Dedifferentiated amniotic fluid mesenchymal stem cell (primary cell): ENCODE measurements around the gene SRRT.

Experiments
- DNase-seq: peaks from one replicate; pipeline ENCODE4 v3.0.0-alpha.2; 2016; ENCODE audit errors: extremely low spot score

SRRT gene

DNA sequence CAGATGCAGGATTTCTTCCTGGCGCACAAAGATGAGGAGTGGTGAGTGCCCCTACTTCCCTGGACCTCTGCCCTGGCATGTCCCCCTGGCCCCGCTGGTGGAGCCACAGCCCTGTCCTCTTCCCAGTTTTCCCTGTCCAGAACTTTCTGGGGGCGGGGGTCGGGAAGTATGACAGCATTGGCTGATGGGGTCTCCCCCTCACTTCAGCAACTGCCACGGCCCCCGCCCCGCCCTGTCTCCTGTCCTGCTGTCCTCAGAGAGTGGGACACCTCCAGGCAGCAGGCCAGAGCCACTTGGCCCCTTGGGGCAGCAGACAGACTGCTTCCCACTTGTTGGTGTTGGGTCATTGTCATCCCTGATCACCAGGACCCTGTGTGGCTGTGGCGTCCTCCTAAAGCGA is 7.3 kb downstream of the SRRT start:
- no peak for DNase-seq

DNA sequence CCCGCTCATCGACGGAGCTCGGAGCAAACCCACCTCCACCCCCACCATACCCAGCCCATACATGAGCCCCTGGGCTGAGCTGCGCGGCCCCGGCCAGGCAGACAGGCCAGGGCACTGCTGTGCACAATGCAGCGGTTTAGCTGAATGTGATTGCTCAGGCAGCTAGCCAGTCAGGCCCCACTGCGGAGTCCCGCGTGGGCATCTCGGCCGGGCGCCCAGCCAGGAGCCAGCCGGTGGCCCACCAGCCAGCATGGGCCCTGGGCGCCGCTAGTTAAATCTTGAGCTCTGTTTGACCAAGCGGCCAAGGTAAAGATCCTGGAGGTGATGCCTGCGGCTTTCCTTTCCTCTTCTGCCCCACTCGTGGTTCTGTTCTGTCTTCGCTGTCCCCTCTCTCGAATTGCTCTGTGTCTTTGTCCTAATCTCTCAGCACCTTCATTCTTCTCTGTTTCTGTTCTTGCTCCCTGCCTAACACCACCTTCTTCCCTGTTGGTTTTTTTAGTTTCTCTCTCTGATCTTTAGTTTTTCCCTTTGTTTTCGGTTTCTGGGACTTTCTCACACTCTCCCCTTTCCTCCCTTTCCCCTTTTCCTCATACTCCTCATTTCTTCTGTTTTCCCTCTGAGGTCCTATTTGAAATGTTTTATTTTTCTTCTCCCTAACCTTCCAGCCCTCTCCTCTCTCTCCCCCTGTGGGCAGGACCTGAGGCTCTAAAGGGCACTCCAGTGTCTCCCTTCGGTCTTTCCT is 8.1 kb downstream of the SRRT start:
- DNase-seq, result no peak

DNA sequence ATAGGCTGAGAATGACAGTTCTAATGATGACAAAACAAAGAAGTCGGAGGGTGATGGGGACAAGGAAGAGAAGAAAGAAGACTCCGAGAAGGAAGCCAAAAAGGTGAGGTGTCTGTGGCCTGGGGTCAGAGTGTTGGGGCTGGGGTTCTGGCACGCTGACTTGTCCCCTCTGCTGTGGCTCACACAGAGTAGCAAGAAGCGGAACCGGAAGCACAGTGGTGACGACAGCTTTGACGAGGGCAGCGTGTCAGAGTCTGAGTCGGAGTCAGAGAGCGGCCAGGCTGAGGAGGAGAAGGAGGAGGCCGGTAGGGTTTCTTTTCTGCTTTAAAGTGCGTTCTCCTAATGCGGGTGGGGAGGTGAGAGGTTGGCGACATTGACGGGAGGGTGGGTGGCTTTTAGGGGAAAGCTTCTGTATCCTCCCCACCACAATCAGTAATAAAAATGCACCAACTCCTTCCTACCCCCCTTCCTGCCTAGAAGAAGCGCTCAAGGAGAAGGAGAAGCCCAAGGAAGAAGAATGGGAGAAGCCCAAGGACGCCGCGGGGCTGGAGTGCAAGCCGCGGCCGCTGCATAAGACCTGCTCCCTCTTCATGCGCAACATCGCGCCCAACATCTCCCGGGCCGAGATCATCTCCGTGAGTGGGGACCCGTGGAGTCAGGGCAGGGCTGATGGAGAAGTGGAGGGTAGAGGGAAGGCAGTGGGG is 10.0 kb downstream of the SRRT start:
- no peak for DNase-seq

DNA sequence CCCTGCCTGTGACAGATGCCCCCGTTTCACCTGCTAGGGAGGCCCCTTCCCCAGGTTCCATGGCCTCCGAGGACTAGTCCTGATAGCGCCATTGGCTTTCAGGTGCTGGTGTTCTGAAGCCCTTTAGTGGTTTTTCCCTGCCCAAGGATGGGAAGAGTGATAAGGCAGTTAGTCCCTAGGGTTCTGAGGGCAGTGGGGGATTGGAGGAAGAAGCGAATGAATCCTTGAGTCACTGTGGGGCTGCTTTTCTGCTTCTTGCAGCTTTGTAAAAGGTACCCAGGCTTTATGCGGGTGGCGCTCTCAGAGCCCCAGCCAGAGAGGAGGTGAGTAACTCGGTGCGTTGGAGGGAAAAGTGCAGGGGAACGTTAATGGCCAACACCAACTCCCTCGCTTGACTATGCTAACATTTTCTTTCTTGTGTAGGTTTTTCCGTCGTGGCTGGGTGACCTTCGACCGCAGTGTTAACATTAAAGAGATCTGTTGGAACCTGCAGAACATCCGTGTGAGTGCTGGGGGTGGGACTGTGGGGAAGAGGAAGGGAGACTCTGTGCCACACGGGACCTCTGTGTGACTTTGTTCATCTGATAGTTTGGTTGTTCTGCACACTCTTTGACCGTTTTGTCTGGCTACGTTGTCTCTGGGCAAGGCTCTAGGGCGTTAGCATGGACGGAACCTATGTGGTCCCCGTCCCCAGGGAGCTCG is 10.7 kb downstream of the SRRT start:
- DNase-seq, result no peak

DNA sequence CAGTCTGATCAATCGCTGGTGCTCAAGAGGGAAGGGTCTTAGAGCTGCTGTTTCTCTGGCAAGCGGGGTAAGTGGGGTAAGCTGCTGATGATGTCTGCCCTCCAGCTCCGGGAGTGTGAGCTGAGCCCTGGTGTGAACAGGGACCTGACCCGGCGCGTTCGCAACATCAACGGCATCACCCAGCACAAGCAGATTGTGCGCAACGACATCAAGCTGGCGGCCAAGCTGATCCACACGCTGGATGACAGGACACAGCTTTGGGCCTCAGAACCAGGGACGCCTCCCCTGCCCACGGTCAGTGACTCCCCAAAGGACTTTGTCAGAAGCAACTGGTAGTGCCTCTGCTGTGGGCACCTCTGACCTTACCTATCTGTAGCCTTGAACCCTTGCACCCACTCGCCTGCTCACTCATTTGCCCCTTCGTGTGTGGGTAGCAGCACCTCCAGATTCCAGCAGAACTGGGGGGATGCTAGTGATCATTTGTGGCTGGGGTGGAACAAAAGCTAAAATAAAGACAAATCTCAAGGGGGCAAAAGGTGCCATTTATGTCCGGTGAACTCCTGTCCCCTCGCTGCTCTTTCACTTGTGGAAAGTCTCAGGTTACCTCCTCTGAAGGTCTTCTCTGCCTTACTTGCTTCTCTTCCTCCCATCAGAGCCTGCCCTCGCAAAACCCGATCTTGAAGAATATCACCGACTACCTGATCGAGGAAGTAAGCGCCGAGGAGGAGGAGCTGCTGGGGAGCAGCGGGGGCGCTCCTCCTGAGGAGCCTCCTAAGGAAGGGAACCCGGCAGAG is 11.4 kb downstream of the SRRT start:
- DNase-seq, result no peak

DNA sequence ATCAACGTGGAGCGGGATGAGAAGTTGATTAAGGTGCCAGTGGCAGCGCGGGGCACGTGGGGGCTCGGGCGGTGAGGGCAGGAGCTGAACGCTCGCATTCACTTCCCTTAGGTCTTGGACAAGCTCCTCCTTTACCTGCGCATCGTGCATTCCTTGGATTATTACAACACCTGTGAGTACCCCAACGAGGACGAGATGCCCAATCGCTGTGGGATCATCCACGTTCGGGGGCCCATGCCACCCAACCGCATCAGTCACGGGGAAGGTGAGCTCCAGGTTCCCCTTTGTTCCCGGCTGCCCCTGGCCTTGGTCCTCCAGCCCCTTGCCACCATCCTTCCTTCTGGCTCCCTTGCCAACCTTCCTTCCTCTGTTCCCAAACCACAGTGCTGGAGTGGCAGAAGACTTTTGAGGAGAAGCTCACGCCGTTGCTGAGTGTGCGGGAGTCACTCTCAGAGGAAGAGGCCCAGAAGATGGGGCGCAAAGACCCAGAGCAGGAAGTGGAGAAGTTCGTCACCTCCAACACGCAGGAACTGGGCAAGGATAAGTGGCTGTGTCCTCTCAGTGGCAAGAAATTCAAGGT is 12.1 kb downstream of the SRRT start:
- DNase-seq, result no peak

DNA sequence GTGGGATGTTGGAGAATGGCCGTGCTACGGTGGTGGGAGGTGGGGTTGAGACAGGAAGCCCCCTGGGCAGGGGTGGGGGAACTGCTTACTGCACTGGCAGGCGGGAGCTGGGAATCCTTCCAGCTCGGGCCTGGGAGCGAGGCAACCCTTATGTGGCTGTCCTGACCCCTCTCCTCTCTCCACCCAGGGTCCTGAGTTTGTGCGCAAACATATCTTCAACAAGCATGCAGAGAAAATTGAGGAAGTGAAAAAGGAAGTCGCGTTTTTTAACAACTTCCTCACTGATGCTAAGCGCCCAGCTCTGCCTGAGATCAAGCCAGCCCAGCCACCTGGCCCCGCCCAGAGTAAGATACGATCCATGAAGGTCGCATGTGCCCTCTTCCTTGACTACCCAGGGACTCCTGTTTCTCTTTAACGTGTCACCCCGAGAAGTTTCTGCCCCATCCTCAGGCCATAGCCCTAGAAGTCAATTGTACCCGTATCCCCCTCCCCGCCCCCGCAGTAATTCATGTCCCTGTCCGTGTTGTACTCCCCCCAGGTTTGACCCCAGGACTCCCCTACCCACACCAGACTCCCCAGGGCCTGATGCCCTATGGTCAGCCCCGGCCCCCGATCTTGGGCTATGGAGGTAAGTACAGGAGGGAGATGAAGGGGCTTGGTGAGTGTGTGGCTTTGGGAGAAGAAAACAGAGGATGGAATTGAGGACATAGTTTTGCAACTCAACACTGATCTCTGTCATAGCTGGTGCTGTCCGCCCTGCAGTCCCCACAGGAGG is 12.8 kb downstream of the SRRT start:
- DNase-seq, result no peak

DNA sequence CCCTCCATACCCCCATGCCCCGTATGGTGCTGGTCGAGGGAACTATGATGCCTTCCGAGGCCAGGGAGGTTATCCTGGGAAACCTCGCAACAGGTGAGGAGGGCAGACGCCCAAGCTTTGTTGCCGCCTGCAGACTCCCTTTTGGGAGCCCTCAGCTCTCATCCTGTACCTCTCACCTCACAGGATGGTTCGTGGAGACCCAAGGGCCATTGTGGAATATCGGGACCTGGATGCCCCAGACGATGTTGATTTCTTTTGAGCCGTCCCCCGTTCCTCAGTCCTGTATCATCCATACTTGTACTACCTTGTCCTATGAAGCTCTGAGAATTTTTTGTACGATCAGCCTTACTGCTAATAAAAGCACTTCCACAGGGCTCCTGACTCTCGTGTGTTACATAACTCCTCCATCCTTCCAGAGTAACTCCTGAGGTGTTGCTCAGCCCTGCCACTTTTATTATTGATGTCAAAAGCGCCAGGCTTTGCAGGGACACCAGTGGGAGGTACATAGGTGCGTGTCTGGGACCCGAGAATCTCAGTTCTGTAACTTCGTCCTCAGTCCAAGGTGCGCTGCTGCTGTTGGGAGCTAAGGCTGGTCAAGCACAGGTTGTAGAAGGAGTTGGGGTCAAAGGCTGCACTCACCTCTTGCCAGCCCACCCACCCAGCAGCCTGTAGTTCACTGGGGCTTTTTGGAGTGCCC is 13.5 kb downstream of the SRRT start:
- no peak for DNase-seq

DNA sequence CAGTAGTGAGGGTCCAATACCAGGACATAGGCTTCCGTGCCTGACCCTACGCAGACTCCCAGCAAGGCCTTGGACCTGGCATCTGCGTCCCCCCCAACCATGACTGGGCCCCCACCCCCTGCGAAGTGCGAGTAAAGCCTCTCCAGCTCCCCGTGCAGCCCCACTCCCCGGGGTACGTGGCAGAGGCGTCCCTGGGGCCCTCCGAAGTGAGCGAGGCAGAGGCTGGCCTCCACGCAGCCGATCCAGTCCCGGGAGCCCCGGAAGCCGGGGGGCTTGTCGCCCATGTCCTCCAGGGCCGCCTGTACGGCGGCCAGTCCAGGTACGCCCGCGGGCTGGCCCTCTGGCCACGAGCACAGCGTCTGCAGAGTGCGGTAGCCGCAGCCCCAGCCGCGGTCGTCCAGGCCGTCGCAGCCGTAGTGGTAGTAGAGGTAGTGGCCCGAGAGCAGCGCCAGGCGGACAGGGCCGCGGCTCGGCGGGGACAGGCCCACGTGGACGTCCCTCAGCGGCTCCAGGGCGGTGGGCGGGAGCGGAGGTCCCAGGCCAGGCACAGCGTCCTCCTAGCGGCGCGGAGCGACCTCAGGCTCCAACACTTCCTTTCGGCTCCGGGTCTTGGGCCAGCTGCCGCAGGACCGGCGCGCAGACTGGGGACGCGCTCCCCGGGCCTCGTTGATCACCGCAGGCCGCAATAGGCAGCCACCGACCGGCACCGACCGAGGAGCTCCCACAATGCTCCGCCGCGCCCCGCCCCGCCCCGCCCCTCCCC is 14.3 kb downstream of the SRRT start, which contains the start of gene UFSP1:
Gene UFSP1, minus strand, starts transcription at position 728 of the 763 bp plus-strand sequence. Its CDS starts 444 bp downstream, at position 284.
- DNase-seq, result no peak

DNA sequence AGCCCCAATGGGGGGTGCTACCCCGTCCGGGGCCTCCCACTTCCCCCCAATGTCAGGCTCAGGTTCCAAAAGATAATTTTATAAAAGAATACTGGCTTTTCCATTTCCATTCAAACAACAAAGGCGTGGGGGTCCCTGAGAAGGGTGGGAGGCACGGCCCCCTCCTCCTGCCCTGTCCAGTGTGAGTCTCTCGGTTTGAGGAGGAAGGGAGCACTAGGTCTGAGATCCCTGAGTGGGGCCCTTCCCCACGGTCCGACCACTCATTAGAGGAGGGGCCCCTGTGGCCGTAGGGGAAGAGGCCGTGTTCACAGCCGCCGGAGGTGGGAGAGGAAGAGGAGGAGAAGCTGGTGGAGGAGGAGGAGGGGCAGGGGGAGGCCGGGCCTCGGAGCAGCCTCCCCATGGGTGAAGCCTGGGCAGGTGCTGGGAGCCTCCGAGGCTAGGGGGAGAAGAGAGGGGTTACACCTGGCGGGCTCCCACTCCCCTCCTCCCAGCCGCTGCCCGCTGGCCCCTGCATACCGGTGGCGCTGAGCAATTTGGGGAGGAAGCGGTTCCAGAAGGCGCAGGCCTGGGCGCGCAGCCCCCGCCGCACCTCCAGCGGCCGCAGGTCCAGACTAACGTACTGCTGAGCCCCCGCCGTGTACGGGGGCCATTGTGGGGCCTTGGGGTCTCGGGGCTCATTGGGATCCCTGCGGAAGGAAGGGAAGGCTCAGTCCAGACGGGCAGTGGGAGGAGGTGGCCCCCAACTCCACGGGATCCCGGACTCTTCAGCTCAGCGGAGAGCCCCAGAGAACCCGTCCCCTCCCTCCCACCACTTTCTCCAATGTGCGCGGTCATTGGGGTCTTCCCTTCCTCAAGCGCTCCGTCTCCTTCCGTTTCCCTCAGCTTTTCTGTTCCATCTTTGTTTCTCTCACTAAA is 16.0 kb downstream of the SRRT start:
- DNase-seq, result no peak

DNA sequence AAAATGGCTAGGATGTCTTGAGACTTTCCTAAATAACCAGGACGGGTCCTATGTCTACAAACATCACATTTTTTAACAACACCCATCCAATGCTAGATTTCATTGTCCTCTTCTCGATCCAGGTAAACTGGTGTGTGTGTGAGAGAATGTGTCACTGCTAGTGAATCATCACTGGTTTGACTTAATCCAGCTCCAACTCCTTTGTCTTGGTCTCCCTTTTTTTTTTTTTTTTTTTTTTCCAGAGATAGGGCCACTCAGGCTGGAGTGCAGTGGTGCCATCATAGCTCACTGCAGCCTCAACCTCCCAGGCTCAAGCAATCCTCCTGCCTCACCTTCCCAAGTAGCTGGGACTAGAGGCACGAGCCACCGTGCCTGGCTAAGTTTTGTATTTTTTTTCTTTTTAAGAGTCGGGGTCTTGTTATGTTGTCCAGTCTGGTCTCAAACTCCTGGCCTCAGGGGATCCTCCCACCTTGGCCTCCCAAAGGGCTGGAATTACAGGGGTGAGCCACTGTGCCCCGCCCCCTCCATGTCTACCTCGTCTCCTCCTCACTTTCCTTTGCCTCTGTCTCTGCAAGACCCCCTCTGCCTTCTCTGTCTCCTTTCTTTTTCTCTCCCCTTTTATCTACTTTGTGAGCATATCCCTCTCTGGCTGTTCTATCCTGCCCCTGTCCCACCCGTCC is 16.8 kb downstream of the SRRT start:
- DNase-seq, result no peak

DNA sequence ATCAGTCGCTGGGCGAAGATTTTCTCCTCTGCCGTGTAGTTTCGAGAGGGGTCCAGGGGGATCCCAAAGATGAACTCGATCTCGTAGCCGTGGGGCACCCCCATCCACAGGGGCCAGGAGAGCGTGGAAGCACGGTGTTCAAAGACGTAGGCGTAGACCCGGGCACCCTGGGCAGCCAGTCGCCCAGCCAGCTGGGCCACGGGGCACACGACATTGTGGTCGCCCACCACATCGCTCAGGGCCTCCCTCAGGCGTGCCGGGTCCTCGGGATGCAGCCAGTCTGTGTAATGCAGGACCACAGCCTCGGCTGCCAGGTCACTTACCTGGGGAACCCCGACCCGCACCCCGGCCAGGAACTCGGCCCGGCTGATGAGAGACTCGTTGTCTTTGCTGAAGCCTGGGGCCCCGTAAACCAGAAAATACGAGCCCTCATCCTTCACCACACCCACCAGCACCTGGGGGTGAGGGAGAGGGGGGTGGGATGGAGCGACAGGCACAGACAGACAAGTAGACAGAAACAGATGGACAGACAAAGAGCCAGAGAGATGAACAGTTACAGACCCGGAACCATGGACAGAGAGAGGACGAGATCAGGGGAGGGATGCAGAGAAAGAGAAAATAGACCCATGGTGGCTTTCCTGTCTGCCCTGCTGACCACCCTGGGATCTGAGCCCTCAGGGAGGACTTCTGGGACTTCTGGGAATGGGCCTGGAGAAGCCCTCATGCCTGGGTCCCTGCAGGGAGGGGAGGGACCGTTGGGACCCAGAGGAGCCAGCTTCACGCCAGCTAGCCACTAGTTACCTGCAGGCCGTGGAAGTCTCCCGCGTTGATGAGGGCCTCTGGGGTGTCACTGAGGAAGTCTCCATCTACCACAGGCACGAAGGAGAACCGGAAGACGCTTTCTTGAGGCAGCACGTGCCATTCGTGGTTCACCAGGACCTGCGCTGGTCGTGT is 17.7 kb downstream of the SRRT start:
- no peak for DNase-seq

DNA sequence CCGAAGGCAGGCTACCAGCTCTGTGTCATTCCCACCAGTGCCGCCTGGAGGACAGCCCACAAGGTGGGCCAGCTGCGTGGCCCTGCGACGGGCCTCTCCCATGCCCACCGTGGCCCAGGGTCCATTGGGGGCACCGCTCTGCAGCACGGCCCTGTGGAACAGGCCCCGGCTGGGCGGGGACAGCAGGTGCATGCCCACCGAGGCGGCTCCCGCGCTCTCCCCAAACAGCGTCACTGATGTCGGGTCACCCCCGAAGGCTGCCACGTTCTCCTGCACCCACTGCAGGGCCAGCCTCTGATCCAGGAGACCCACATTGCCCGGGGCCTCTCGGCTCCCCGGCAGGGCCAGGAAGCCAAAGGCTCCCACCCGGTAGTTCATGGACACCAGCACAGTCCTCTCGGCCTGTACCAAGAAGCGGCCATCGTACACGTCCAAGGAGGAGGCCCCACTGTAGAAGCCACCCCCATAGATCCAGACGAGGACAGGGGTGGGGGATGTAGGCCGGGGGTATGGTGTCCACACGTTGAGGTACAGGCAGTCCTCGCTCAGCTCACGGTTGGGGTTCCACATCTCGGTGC is 18.5 kb downstream of the SRRT start:
- no peak for DNase-seq

DNA sequence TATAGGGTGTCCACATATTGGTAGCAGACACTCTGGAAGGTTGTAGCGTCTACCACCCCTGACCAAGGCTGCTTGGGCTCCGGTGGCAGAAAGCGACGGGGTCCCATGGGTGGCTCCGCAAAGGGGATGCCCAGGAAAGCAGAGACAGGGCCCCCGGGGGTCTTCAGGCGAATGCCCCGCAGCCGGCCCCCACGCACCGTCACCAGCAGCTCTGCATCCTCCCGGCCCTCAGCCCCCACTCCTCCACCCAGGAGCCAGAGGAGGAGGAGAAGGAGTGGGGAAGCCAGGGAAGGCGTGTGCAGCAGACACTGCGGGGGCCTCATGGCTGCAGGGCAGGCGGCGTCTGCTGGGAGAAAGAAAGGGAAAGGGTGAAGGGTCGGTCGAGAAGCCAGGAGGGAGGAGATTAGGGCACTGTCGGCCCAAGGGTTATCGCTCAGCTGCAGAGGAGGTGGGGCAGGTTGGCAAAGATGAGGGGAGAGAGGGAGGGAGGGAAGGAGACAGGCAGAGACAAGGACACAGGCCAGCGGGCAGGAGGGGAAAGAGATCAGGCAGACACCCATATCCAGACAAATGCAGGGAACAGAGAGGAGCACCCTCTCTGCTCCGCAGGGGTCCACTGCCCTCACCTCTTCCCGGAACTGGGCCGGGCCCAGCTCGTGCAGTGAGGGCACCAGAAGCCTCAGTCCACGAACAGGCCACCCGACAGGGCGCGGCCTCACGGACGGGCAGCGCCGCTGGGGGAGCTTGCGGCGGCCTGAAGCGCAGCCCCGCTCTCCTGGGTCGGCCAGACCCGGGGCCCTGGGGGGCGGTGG is 19.2 kb downstream of the SRRT start:
- DNase-seq, result no peak
